GM21619 (cell line): ENCODE results near the gene NEDD4.
"Not testable (repeated sequence)": the region's sequence is repeated elsewhere in the genome, so short reads cannot be mapped to it uniquely, and the experiment has no call there.

Experiments
- ATAC-seq: cut with Tn5 transposase; IDR thresholded peaks from one replicate; pipeline ENCODE4 v1.9.1; 2021; ENCODE audit not compliant: unreplicated experiment

NEDD4 gene

GRCh38 chr15:55897560-55898336 is 95.7 kb downstream of the NEDD4 start:
- ATAC-seq = no peak

- no peak for ATAC-seq
Observed at GRCh38 chr15:55894399-55894965, 98.9 kb downstream of the NEDD4 start.

GRCh38 chr15:55893852-55894251 is 99.6 kb downstream of the NEDD4 start:
- no peak for ATAC-seq

- ATAC-seq = no peak
Observed at GRCh38 chr15:55891196-55891595, 102.2 kb downstream of the NEDD4 start.

- no peak for ATAC-seq
Observed at GRCh38 chr15:55884223-55884622, 109.2 kb downstream of the NEDD4 start.

- ATAC-seq = no peak
Observed at GRCh38 chr15:55879181-55879580, 114.2 kb downstream of the NEDD4 start.

- no peak for ATAC-seq
Observed at GRCh38 chr15:55873024-55873720, 120.2 kb downstream of the NEDD4 start.

- no peak for ATAC-seq
Observed at GRCh38 chr15:55872471-55872870, 120.9 kb downstream of the NEDD4 start.

GRCh38 chr15:55869660-55870059 is 123.8 kb downstream of the NEDD4 start:
- no peak for ATAC-seq

GRCh38 chr15:55868707-55869106 is 124.7 kb downstream of the NEDD4 start:
- ATAC-seq = no peak

GRCh38 chr15:55868291-55868690 is 125.1 kb downstream of the NEDD4 start:
- not testable (repeated sequence) for ATAC-seq

- ATAC-seq = no peak
Observed at GRCh38 chr15:55863911-55864310, 129.5 kb downstream of the NEDD4 start.

- ATAC-seq = no peak
Observed at GRCh38 chr15:55861115-55861514, 132.3 kb downstream of the NEDD4 start.

- ATAC-seq = no peak
Observed at GRCh38 chr15:55860468-55860867, 132.9 kb downstream of the NEDD4 start.

GRCh38 chr15:55859681-55860080 is 133.7 kb downstream of the NEDD4 start:
- ATAC-seq = no peak

- no peak for ATAC-seq
Observed at GRCh38 chr15:55858661-55859060, 134.8 kb downstream of the NEDD4 start.

- ATAC-seq = no peak
Observed at GRCh38 chr15:55856506-55857164, 136.8 kb downstream of the NEDD4 start.

GRCh38 chr15:55853134-55853533 is 140.3 kb downstream of the NEDD4 start:
- no peak for ATAC-seq

- ATAC-seq = no peak
Observed at GRCh38 chr15:55846116-55846707, 147.2 kb downstream of the NEDD4 start.

GRCh38 chr15:55842897-55843296 is 150.5 kb downstream of the NEDD4 start:
- not testable (repeated sequence) for ATAC-seq

- ATAC-seq = no peak
Observed at GRCh38 chr15:55835866-55836265, 157.5 kb downstream of the NEDD4 start.
